ENCODE data around the gene RETREG1.

The RETREG1 gene

DNA sequence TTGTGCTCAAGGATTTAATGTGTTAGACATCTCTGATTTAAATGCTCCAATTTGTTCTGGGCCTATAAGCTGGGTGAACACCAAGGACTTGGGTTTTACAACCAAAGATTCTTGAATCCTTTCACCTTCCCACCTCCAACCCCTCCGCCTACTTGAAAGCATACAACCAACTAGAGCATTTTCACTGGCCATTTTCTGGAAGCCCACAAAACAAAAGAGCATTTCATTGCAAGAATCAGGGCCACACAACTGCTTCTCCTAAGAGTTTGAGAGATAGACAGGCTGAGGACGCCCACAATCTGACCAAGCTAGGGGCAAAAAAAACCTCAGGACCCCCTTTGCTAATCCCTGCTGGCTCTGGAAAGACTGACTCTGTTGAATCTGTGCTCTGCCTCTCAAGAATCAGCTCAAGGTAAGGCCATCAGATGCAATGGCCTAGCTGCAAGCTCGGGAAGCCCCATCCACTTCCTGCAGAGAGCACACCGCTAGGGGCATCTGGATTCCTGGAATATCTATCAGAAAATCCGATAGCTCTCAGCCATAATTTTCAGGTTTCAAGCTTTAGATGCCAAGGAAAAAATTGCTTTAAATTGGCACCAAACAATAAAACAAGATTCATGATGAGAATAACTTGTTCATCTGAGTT is 57.7 kb downstream of the RETREG1 start:
- TF ChIP-seq, protein P1, sequence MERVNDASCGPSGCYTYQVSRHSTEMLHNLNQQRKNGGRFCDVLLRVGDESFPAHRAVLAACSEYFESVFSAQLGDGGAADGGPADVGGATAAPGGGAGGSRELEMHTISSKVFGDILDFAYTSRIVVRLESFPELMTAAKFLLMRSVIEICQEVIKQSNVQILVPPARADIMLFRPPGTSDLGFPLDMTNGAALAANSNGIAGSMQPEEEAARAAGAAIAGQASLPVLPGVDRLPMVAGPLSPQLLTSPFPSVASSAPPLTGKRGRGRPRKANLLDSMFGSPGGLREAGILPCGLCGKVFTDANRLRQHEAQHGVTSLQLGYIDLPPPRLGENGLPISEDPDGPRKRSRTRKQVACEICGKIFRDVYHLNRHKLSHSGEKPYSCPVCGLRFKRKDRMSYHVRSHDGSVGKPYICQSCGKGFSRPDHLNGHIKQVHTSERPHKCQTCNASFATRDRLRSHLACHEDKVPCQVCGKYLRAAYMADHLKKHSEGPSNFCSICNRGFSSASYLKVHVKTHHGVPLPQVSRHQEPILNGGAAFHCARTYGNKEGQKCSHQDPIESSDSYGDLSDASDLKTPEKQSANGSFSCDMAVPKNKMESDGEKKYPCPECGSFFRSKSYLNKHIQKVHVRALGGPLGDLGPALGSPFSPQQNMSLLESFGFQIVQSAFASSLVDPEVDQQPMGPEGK (tag by site-specific recombination; IDR thresholded peaks at IDR 0.05): no peak
- no peak for TF ChIP-seq MZF1 (tag by site-specific recombination; IDR thresholded peaks at IDR 0.05; ENCODE audit: borderline replicate concordance)
- TF ChIP-seq, protein P2, sequence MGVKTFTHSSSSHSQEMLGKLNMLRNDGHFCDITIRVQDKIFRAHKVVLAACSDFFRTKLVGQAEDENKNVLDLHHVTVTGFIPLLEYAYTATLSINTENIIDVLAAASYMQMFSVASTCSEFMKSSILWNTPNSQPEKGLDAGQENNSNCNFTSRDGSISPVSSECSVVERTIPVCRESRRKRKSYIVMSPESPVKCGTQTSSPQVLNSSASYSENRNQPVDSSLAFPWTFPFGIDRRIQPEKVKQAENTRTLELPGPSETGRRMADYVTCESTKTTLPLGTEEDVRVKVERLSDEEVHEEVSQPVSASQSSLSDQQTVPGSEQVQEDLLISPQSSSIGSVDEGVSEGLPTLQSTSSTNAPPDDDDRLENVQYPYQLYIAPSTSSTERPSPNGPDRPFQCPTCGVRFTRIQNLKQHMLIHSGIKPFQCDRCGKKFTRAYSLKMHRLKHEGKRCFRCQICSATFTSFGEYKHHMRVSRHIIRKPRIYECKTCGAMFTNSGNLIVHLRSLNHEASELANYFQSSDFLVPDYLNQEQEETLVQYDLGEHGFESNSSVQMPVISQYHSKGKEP (tag by site-specific recombination; IDR thresholded peaks at IDR 0.05): no peak
- no peak for TF ChIP-seq ZNF776 (tag by site-specific recombination; IDR thresholded peaks at IDR 0.05; ENCODE audit: borderline replicate concordance)
- TF ChIP-seq ZNF707 (tag by site-specific recombination; IDR thresholded peaks at IDR 0.05): no peak
- Histone ChIP-seq H3K9me3 (ENCODE audit: control insufficient read depth, insufficient read depth, low read depth, low read length) (no peaks in the 10 kb centered on the region), H3K4me1 (ENCODE audit: control insufficient read depth, insufficient read depth, low read length) (0 out of 2 replicates have a peak, but pooled peaks cover 2% of the 10 kb centered on the region), H3K4me3 (ENCODE audit: low read depth, low read length) (no peak overlapping the region), H3K27ac (ENCODE audit: extremely low read depth, low read depth, low read length) (no peak overlapping the region), H3K36me3 (ENCODE audit: control insufficient read depth in 2 of 2, insufficient read depth in 1 of 2, low read length in 2 of 2) (no peaks in the 10 kb centered on the region; a peak in 1 of 3 replicates)
- POLR2A ChIA-PET: no interaction called here
- CTCF ChIA-PET: interaction anchor here (0.7 to 2.1 kb wide), 3 partner anchors 10 to 643 kb away, joined by 4 to 16 read pairs (median 4); no protein-coding TSS in a partner anchor

DNA sequence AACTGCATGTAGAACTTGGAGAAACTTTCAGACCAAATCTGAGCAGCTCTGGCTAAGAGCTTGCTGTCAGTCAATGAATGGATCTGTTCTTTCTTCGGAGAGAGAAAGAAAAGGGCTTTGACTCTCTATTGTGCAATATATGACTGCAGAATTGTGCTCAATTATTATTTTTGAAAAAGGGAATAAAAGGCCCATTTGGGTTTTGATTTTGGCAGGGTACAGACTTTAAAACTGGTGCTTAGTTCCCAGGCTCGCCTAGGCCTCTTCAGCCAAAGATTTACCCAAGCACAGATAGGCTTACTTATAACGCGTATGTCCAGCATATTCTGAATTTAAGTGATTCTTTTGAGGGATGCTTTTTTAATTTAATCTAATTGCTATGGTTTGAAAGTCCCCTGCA is 59.3 kb downstream of the RETREG1 start:
- CTCF ChIA-PET: interaction anchor here (2.1 kb wide), 1 partner anchor 8 kb away, joined by 16 read pairs; no protein-coding TSS in a partner anchor
- no peak overlapping the region for H3K27ac ChIP-seq (ENCODE audit: extremely low read depth, low read depth, low read length)
- POLR2A ChIA-PET: no interaction called here
- H3K9me3 ChIP-seq (ENCODE audit: control insufficient read depth, insufficient read depth, low read depth, low read length): no peaks in the 10 kb centered on the region
- no peak overlapping the region for H3K4me3 ChIP-seq (ENCODE audit: low read depth, low read length)
- H3K36me3 ChIP-seq (ENCODE audit: control insufficient read depth in 2 of 2, insufficient read depth in 1 of 2, low read length in 2 of 2): no peaks in the 10 kb centered on the region; a peak in 1 of 3 replicates
- TF ChIP-seq ZNF514 (tag by site-specific recombination; IDR thresholded peaks at IDR 0.05): no peak
- TF ChIP-seq, protein P3, sequence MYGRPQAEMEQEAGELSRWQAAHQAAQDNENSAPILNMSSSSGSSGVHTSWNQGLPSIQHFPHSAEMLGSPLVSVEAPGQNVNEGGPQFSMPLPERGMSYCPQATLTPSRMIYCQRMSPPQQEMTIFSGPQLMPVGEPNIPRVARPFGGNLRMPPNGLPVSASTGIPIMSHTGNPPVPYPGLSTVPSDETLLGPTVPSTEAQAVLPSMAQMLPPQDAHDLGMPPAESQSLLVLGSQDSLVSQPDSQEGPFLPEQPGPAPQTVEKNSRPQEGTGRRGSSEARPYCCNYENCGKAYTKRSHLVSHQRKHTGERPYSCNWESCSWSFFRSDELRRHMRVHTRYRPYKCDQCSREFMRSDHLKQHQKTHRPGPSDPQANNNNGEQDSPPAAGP (tag by site-specific recombination; IDR thresholded peaks at IDR 0.05): no peak
- TF ChIP-seq SCRT2 (tag by site-specific recombination; IDR thresholded peaks at IDR 0.05): no peak
- TF ChIP-seq ZNF202 (tag by site-specific recombination; IDR thresholded peaks at IDR 0.05; ENCODE audit: borderline replicate concordance): no peak
- 0 out of 2 replicates have a peak, but pooled peaks cover 2% of the 10 kb centered on the region for H3K4me1 ChIP-seq (ENCODE audit: control insufficient read depth, insufficient read depth, low read length)

DNA sequence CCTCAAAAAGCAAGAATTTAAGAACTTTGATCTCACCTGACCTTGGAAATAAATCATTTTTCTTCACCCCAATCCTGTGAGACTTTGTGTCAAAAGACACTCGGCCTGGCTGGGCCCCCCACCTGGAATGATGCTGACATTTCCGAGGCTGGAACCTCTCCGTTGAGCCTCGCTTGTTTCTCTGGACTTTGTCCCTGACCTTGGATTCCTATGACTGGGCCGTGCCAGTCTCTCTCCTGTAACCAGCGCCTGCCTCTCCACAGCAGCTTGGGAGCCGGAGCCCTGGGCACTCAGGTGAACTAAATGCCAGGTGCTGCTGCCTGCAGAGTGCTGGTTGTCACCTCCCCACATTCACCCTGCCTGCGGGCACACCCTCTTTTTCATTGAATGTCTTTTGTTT is 62.7 kb downstream of the RETREG1 start:
- Histone ChIP-seq H3K27ac (ENCODE audit: extremely low read depth, low read depth, low read length) (no peak overlapping the region), H3K9me3 (ENCODE audit: control insufficient read depth, insufficient read depth, low read depth, low read length) (no peaks in the 10 kb centered on the region), H3K4me3 (ENCODE audit: low read depth, low read length) (no peak overlapping the region), H3K4me1 (ENCODE audit: control insufficient read depth, insufficient read depth, low read length) (no peaks in the 10 kb centered on the region), H3K36me3 (ENCODE audit: control insufficient read depth in 2 of 2, insufficient read depth in 1 of 2, low read length in 2 of 2) (no peaks in the 10 kb centered on the region; a peak in 1 of 3 replicates)
- no peak for TF ChIP-seq ZNF473 (tag by site-specific recombination; IDR thresholded peaks at IDR 0.05)
- no peak for TF ChIP-seq ZNF747 (tag by site-specific recombination; IDR thresholded peaks at IDR 0.05)
- TF ChIP-seq ZNF629 (tag by site-specific recombination; IDR thresholded peaks at IDR 0.05): no peak
- no peak for TF ChIP-seq ZNF529 (tag by site-specific recombination; IDR thresholded peaks at IDR 0.05; ENCODE audit: insufficient replicate concordance)
- TF ChIP-seq, protein P4, sequence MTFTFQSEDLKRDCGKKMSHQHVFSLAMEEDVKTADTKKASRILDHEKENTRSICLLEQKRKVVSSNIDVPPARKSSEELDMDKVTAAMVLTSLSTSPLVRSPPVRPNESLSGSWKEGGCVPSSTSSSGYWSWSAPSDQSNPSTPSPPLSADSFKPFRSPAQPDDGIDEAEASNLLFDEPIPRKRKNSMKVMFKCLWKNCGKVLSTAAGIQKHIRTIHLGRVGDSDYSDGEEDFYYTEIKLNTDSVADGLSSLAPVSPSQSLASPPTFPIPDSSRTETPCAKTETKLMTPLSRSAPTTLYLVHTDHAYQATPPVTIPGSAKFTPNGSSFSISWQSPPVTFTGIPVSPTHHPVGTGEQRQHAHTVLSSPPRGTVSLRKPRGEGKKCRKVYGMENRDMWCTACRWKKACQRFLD (tag by site-specific recombination; IDR thresholded peaks at IDR 0.05): no peak
- TF ChIP-seq GLIS1 (tag by site-specific recombination; IDR thresholded peaks at IDR 0.05): no peak
- no peak for TF ChIP-seq ZNF394 (tag by site-specific recombination; IDR thresholded peaks at IDR 0.05; ENCODE audit: borderline replicate concordance)
- TF ChIP-seq, protein P2 (tag by site-specific recombination; IDR thresholded peaks at IDR 0.05): no peak
- no peak for TF ChIP-seq ZFP3 (tag by site-specific recombination; IDR thresholded peaks at IDR 0.05; ENCODE audit: low read depth)
- no peak for TF ChIP-seq ZNF354C (tag by site-specific recombination; IDR thresholded peaks at IDR 0.05; ENCODE audit: borderline replicate concordance, low read depth)
- TF ChIP-seq OSR2 (tag by site-specific recombination; IDR thresholded peaks at IDR 0.05): no peak
- no peak for TF ChIP-seq ZNF239 (tag by site-specific recombination; IDR thresholded peaks at IDR 0.05)
- TF ChIP-seq ZNF600 (tag by site-specific recombination; IDR thresholded peaks at IDR 0.05): no peak
- no peak for TF ChIP-seq BCL11A (tag by site-specific recombination; IDR thresholded peaks at IDR 0.05; ENCODE audit: low read depth)
- CTCF ChIA-PET: interaction anchor here (0.6 to 1.8 kb wide), 3 partner anchors 14 to 98 kb away, joined by 4 to 10 read pairs (median 4); no protein-coding TSS in a partner anchor
- POLR2A ChIA-PET: no interaction called here
